ENCODE results near the gene METRNL.
"Not testable (repeated sequence)": the region's sequence is repeated elsewhere in the genome, so short reads cannot be mapped to it uniquely, and the experiment has no call there.

Gene METRNL

GRCh38 chr17:83047182-83047478 is 32.3 kb upstream of the METRNL start:
- no peak for TF ChIP-seq CTCF (IDR thresholded peaks at IDR 0.05; ENCODE audit: borderline replicate concordance, extremely low read depth, low read length, poor library complexity, severe bottlenecking)
- TF ChIP-seq EZH2 (IDR thresholded peaks at IDR 0.05; ENCODE audit: borderline replicate concordance, low read depth, low read length, severe bottlenecking): no peak
- Histone ChIP-seq H3K79me2 (ENCODE audit: insufficient read depth, low read length) (peaks cover 75% of the 10 kb centered on the region), H3K27me3 (ENCODE audit: insufficient read depth, low read length, poor library complexity) (no peaks in the 10 kb centered on the region), H3K36me3 (ENCODE audit: insufficient read depth, low read length) (peaks cover 36% of the 10 kb centered on the region), H3K4me3 (ENCODE audit: low read depth in 1 of 2, low read length in 2 of 2) (peak overlapping the region in 1 of 2 experiments; percentile 49; a peak in 2 of 4 replicates), H4K20me1 (ENCODE audit: insufficient read depth, low read length) (no peaks in the 10 kb centered on the region), H2AFZ (ENCODE audit: low read depth, low read length) (no peak overlapping the region), H3K9ac (ENCODE audit: low read depth, low read length) (no peak overlapping the region), H3K27ac (ENCODE audit: low read length) (peak overlapping the region; percentile 23), H3K4me1 (ENCODE audit: insufficient read depth, low read length) (peaks cover 71% of the 10 kb centered on the region), H3K9me3 (ENCODE audit: insufficient read depth, low read length, severe bottlenecking) (peaks cover 30% of the 10 kb centered on the region), H3K4me2 (ENCODE audit: insufficient read depth, low read length) (peak overlapping the region; percentile 62)
- no peak for ATAC-seq (ENCODE audit: insufficient read depth, low read depth)
- no peak for DNase-seq

DNA sequence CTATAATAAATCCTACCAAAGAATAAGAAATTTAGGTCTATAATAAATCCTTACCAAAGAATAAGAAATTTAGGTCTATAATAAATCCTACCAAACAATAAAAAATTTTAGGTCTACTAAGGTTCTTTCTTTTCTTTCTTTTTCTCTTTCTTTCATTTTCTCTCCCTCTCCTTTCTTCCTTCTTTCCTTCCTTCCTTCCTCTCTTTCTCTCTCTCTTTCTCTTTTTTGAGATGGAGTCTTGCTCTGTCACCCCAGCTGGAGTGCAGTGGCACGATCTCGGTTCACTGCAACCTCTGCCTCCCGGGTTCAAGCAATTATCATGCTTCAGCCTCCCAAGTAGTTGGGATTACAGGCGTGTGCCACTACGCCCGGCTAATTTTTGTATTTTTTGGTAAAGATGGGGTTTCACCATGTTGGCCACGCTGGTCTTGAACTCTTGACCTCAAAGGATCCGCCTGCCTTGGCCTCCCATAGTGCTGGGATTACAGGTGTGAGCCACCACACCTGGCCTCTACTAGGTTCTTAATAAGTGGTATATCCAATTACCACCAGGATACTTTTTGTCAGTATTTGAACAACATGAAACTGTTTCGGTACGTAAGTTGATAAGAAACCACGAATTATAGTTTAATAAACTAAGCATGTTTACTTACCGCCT is 31.5 kb upstream of the METRNL start:
- H3K4me3 ChIP-seq (ENCODE audit: low read depth in 1 of 2, low read length in 2 of 2): peak overlapping the region; percentile 4 to 60; a peak in 3 of 4 replicates
- not testable (repeated sequence) for H4K20me1 ChIP-seq (ENCODE audit: insufficient read depth, low read length); H3K27me3 ChIP-seq (ENCODE audit: insufficient read depth, low read length, poor library complexity); ATAC-seq (ENCODE audit: insufficient read depth, low read depth)
- peaks cover 67% of the 10 kb centered on the region for H3K79me2 ChIP-seq (ENCODE audit: insufficient read depth, low read length)
- peaks cover 28% of the 10 kb centered on the region for H3K36me3 ChIP-seq (ENCODE audit: insufficient read depth, low read length)
- H3K9ac ChIP-seq (ENCODE audit: low read depth, low read length): peak overlapping the region; percentile 64
- peak overlapping the region; percentile 62 for H3K4me2 ChIP-seq (ENCODE audit: insufficient read depth, low read length)
- peak overlapping the region; percentile 60 for H2AFZ ChIP-seq (ENCODE audit: low read depth, low read length)
- peaks cover 22% of the 10 kb centered on the region for H3K9me3 ChIP-seq (ENCODE audit: insufficient read depth, low read length, severe bottlenecking)
- peaks cover 75% of the 10 kb centered on the region for H3K4me1 ChIP-seq (ENCODE audit: insufficient read depth, low read length)
- peak; percentile 26 for DNase-seq
- peak overlapping the region; percentile 97 for H3K27ac ChIP-seq (ENCODE audit: low read length)

DNA sequence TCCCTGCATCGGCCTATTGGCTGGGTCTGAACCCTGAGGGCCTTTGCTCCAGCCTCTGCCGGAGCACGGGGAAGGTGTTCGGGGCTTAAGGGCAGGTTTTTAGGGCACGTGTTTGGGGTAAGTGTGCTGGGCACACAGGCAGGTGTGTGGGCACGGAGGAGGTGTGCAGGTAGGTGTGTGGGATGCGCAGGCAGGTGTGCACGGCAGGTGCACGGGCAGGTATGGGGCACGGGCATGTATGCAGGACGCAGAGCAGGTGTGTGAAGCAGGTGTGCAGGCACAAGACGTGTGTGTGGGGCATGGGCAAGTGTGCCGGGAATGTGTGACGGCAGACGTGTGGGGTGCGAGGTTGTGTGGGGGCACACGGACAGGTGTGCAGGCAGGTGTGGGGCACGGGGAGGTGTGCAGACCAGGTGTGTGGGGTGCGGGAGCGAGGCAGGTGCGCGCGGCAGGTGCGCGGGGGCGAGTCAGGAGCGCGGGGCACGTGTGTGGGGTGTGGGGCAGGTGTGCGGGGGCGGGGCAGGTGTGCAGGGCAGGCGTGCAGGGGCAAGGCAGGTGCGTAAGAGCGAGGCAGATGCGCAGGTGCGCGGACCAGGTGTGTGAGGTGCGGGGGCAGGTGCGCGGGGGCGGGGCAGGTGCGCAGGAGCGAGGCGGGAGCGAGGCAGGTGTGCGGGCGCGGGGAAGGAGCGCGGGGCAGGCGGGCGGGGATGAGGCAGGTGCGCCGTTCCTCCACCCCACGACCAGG is 28.6 kb upstream of the METRNL start:
- TF ChIP-seq CTCF (IDR thresholded peaks at IDR 0.05; ENCODE audit: borderline replicate concordance, extremely low read depth, low read length, poor library complexity, severe bottlenecking) (no peak), EZH2 (IDR thresholded peaks at IDR 0.05; ENCODE audit: borderline replicate concordance, low read depth, low read length, severe bottlenecking) (no peak)
- H3K27ac ChIP-seq (ENCODE audit: low read length): peak overlapping the region; percentile 88
- peaks cover 12% of the 10 kb centered on the region for H3K36me3 ChIP-seq (ENCODE audit: insufficient read depth, low read length)
- peaks cover 10% of the 10 kb centered on the region for H3K9me3 ChIP-seq (ENCODE audit: insufficient read depth, low read length, severe bottlenecking)
- H4K20me1 ChIP-seq (ENCODE audit: insufficient read depth, low read length): no peaks in the 10 kb centered on the region
- H3K4me1 ChIP-seq (ENCODE audit: insufficient read depth, low read length): peaks cover 60% of the 10 kb centered on the region
- DNase-seq: no peak
- ATAC-seq (ENCODE audit: insufficient read depth, low read depth): no peak
- peak overlapping the region; percentile 78 for H3K9ac ChIP-seq (ENCODE audit: low read depth, low read length)
- H3K27me3 ChIP-seq (ENCODE audit: insufficient read depth, low read length, poor library complexity): no peaks in the 10 kb centered on the region
- peak overlapping the region; percentile 85 for H3K4me2 ChIP-seq (ENCODE audit: insufficient read depth, low read length)
- peaks cover 38% of the 10 kb centered on the region for H3K79me2 ChIP-seq (ENCODE audit: insufficient read depth, low read length)
- H3K4me3 ChIP-seq (ENCODE audit: low read depth in 1 of 2, low read length in 2 of 2): peak overlapping the region; percentile 35 to 71; a peak in 3 of 4 replicates
- H2AFZ ChIP-seq (ENCODE audit: low read depth, low read length): peak overlapping the region; percentile 73

Data from DND-41 (cell line).